Endodermal cell (in vitro differentiated cells): Measurements from ENCODE around the gene CEP170B. TPM values are rescaled to one million over a fixed set of nuclear protein-coding genes. Genes with fewer than 3 reads are reported as not detected.
A peak's percentile ranks its signal among the peaks of the same experiment; 100 is the strongest.

ENCODE experiments used
- DNase-seq: peaks from one replicate; pipeline ENCODE4 v3.0.0-alpha.2; 2017
- H3K27ac ChIP-seq: 2 replicates; pipeline ENCODE4 v1.5.1; 2013; ENCODE audit warnings: mild to moderate bottlenecking, low read depth, low read length, moderate library complexity
- H3K27me3 ChIP-seq: 2 replicates; pipeline ENCODE4 v1.6.1; 2013; ENCODE audit warnings: mild to moderate bottlenecking, low read length, moderate library complexity; ENCODE audit not compliant: insufficient read depth, control insufficient read depth, poor library complexity, severe bottlenecking
- H3K36me3 ChIP-seq: 2 replicates; pipeline ENCODE4 v1.7.0; 2013; ENCODE audit warnings: mild to moderate bottlenecking, low read length, moderate library complexity; ENCODE audit not compliant: control insufficient read depth, insufficient read depth
- H3K4me1 ChIP-seq: one replicate; pipeline ENCODE4 v1.7.0; 2013; ENCODE audit warnings: low read length; ENCODE audit not compliant: control insufficient read depth, insufficient read depth
- H3K4me3 ChIP-seq: 2 replicates; pipeline ENCODE4 v1.5.1; 2013; ENCODE audit warnings: mild to moderate bottlenecking, low read length, moderate library complexity
- H3K9ac ChIP-seq: 2 replicates; pipeline ENCODE4 v1.6.1; 2013; ENCODE audit warnings: mild to moderate bottlenecking, low read length, moderate library complexity; ENCODE audit not compliant: poor library complexity, severe bottlenecking; ENCODE audit errors: extremely low read depth
- H3K9me3 ChIP-seq: 2 replicates; pipeline ENCODE4 v1.6.1; 2013; ENCODE audit warnings: mild to moderate bottlenecking, low read length, moderate library complexity; ENCODE audit not compliant: control insufficient read depth
- H3K27ac Mint-ChIP-seq: 2 replicates; pipeline ENCODE4 v1.8.0; 2020; ENCODE audit warnings: mixed read lengths
- H3K27me3 Mint-ChIP-seq: 2 replicates; pipeline ENCODE4 v1.8.0; 2021; ENCODE audit warnings: mild to moderate bottlenecking, mixed read lengths; ENCODE audit not compliant: insufficient read depth
- H3K36me3 Mint-ChIP-seq: 2 replicates; pipeline ENCODE4 v1.8.0; 2020; ENCODE audit warnings: low read depth, mixed read lengths
- H3K4me1 Mint-ChIP-seq: 2 replicates; pipeline ENCODE4 v1.8.0; 2020; ENCODE audit warnings: mixed read lengths
- H3K4me3 Mint-ChIP-seq: 2 replicates; pipeline ENCODE4 v1.8.0; 2020; ENCODE audit warnings: mild to moderate bottlenecking, moderate library complexity, mixed read lengths
- H3K9me3 Mint-ChIP-seq: 2 replicates; pipeline ENCODE4 v1.8.0; 2020; ENCODE audit warnings: mild to moderate bottlenecking, mixed read lengths
- CTCF ChIP-seq: fragments of 200-600 bp; sonication (generic); conservative IDR thresholded peaks from 2 replicates; pipeline ENCODE4 v1.5.0; 2021; ENCODE audit warnings: antibody characterized with exemption, mild to moderate bottlenecking
- WGBS, 2 experiments: methylation state at CpG; one replicate each; pipeline versions ENCODE4 v1.1.5 to v1.1.7; 2013; ENCODE audit warnings: missing lambda C conversion rate in 2 of 2, mixed read lengths in 1 of 2; ENCODE audit not compliant: insufficient coverage in 1 of 2, insufficient read length in 1 of 2; 5-methylcytosine and 5-hydroxymethylcytosine counted together
- total RNA-seq, 2 donors: library from RNA; stranded (reverse); fragmentation: NEBNext Ultra II Directional in 1 of 2; extraction: Animal tissue kit (Norgen Biotek cat#: 25700) in 1 of 2; gene quantifications; 2 replicates in 1 of 2; 3 replicates in 1 of 2; pipeline ENCODE4 v1.2.1, GENCODE V29; 2021

The CEP170B gene
- total RNA-seq, 2 donors from 2014 or later, result 38.9 to 43.1 TPM

- H3K9ac ChIP-seq, result no peak overlapping the region
- no peak overlapping the region for H3K4me3 ChIP-seq
- WGBS, 2 experiments, result 90% methylated on average over 18 to 23 of the region's 23 CpGs
- TF ChIP-seq CTCF, result no peak
- peaks cover 26% of the 10 kb centered on the region for H3K27me3 Mint-ChIP-seq
- no peak overlapping the region for H3K4me3 Mint-ChIP-seq
- no peaks in the 10 kb centered on the region for H3K4me1 ChIP-seq
- no peak for DNase-seq
- H3K27me3 ChIP-seq, result peaks cover 17% of the 10 kb centered on the region
- H3K9me3 Mint-ChIP-seq, result peaks cover 9% of the 10 kb centered on the region
- H3K9me3 ChIP-seq, result no peaks in the 10 kb centered on the region
- H3K27ac Mint-ChIP-seq, result no peak overlapping the region
- peaks cover 5% of the 10 kb centered on the region for H3K4me1 Mint-ChIP-seq
- H3K36me3 ChIP-seq, result peaks cover 7% of the 10 kb centered on the region
- H3K36me3 Mint-ChIP-seq, result peaks cover 5% of the 10 kb centered on the region
- H3K27ac ChIP-seq, result no peak overlapping the region
Observed at GRCh38 chr14:104821229-104821945, 43.7 kb upstream of the CEP170B start.

DNA sequence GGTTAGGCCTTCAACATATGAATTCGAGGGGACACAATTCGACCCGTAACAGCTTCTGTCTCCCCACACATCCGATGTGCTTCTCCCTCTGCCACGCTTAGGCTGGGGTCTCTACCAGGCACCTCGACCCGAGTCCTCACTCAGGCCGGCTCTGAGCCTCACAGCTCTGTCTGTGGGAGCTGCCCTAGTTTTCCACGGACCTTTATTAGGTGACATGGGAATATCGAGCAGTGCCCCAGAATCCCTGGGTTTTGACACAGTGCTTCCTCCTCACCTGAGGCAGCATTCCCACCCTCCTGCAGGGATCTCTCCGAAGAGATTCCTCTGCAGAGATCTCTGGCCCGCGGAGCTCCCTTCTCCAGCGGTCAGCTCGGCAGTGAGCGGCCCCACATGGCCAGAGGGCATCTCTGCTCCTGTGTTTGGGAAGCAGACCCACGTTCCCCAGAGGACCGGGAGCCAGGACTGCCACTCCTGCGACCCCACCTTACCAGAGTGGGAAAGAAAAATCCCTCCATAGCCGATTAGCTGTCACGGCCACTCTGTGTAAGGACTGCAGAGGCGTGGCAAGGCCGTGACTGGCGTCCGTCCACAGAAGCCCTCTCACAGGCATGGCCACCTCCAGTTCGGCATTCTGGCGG is 43.0 kb upstream of the CEP170B start:
- Mint-ChIP-seq H3K27ac (no peak overlapping the region), H3K9me3 (peaks cover 9% of the 10 kb centered on the region), H3K27me3 (peaks cover 27% of the 10 kb centered on the region), H3K4me3 (no peak overlapping the region), H3K4me1 (peaks cover 1% of the 10 kb centered on the region), H3K36me3 (peaks cover 5% of the 10 kb centered on the region)
- DNase-seq, result peak; percentile 38
- Histone ChIP-seq H3K4me1 (no peaks in the 10 kb centered on the region), H3K9ac (no peak overlapping the region), H3K27me3 (peaks cover 17% of the 10 kb centered on the region), H3K27ac (no peak overlapping the region), H3K36me3 (peaks cover 7% of the 10 kb centered on the region), H3K4me3 (no peak overlapping the region), H3K9me3 (no peaks in the 10 kb centered on the region)
- WGBS, 2 experiments, result 82 to 89% methylated on average over 11 to 27 of the region's 27 CpGs
- TF ChIP-seq CTCF, result no peak

- Mint-ChIP-seq H3K27me3 (peaks cover 29% of the 10 kb centered on the region), H3K27ac (no peak overlapping the region), H3K9me3 (peaks cover 9% of the 10 kb centered on the region), H3K4me3 (no peak overlapping the region), H3K4me1 (peaks cover 5% of the 10 kb centered on the region), H3K36me3 (peaks cover 5% of the 10 kb centered on the region)
- no peaks in the 10 kb centered on the region for H3K9me3 ChIP-seq
- H3K27ac ChIP-seq, result no peak overlapping the region
- peaks cover 4% of the 10 kb centered on the region for H3K36me3 ChIP-seq
- TF ChIP-seq CTCF, result no peak
- WGBS, 2 experiments, result 85 to 94% methylated on average over 19 to 22 of the region's 22 CpGs
- no peak overlapping the region for H3K4me3 ChIP-seq
- DNase-seq, result peak; percentile 33
- H3K9ac ChIP-seq, result no peak overlapping the region
- H3K27me3 ChIP-seq, result peaks cover 17% of the 10 kb centered on the region
- no peaks in the 10 kb centered on the region for H3K4me1 ChIP-seq
Observed at GRCh38 chr14:104822821-104823615, 42.0 kb upstream of the CEP170B start.
